Hepatocyte (in vitro differentiated cells): ENCODE measurements around the gene CCDC117. TPM values are rescaled to one million over a fixed set of nuclear protein-coding genes. Genes with fewer than 3 reads are reported as not detected.
A peak's percentile ranks its signal among the peaks of the same experiment; 100 is the strongest.
"Not testable (repeated sequence)": the region's sequence is repeated elsewhere in the genome, so short reads cannot be mapped to it uniquely, and the experiment has no call there.

Source experiments
- DNase-seq: peaks from one replicate; pipeline ENCODE4 v3.0.0-alpha.2; 2016; ENCODE audit warnings: low spot score
- H2AFZ ChIP-seq: fragments of 200-600 bp; sonication (generic); 2 replicates; pipeline ENCODE4 v1.6.0; 2016; ENCODE audit warnings: antibody characterized with exemption, mild to moderate bottlenecking
- H3K27ac ChIP-seq: fragments of 200-600 bp; sonication (generic); 2 replicates; pipeline ENCODE4 v1.5.1; 2016; ENCODE audit warnings: mild to moderate bottlenecking
- H3K27me3 ChIP-seq: fragments of 200-600 bp; sonication (generic); 2 replicates; pipeline ENCODE4 v1.6.1; 2016
- H3K36me3 ChIP-seq: fragments of 200-600 bp; sonication (generic); replicated peaks from 2 replicates; pipeline ENCODE4 v1.5.1; 2016; ENCODE audit warnings: low read depth; ENCODE audit not compliant: insufficient read depth
- H3K4me1 ChIP-seq: fragments of 200-600 bp; sonication (generic); 2 replicates; pipeline ENCODE4 v1.5.1; 2016; ENCODE audit warnings: mild to moderate bottlenecking, moderate library complexity; ENCODE audit not compliant: insufficient read depth
- H3K4me2 ChIP-seq: fragments of 200-600 bp; sonication (generic); 2 replicates; pipeline ENCODE4 v1.6.0; 2016
- H3K4me3 ChIP-seq: fragments of 200-600 bp; sonication (generic); 2 replicates; pipeline ENCODE4 v1.5.1; 2016; ENCODE audit warnings: mild to moderate bottlenecking
- H3K79me2 ChIP-seq: fragments of 200-600 bp; sonication (generic); 2 replicates; pipeline ENCODE4 v1.6.0; 2017; ENCODE audit warnings: mild to moderate bottlenecking
- H3K9me2 ChIP-seq: fragments of 200-600 bp; sonication (generic); replicated peaks from 2 replicates; pipeline ENCODE4 v1.6.0; 2017; ENCODE audit warnings: mild to moderate bottlenecking; ENCODE audit not compliant: insufficient read depth
- H3K9me3 ChIP-seq: fragments of 200-600 bp; sonication (generic); 2 replicates; pipeline ENCODE4 v1.5.1; 2016; ENCODE audit warnings: low read depth, mild to moderate bottlenecking
- H4K20me1 ChIP-seq: fragments of 200-600 bp; sonication (generic); 2 replicates; pipeline ENCODE4 v1.6.0; 2016; ENCODE audit warnings: mild to moderate bottlenecking; ENCODE audit not compliant: insufficient read depth, poor library complexity, severe bottlenecking
- CTCF ChIP-seq: fragments of 200-600 bp; sonication (generic); IDR thresholded peaks from 2 replicates; pipeline ENCODE4 v1.5.1; 2016; ENCODE audit warnings: antibody characterized with exemption, mild to moderate bottlenecking; ENCODE audit not compliant: poor library complexity
- EZH2 ChIP-seq: fragments of 200-600 bp; sonication (generic); IDR thresholded peaks from 2 replicates; pipeline ENCODE4 v1.6.1; 2016; ENCODE audit warnings: antibody characterized with exemption, mild to moderate bottlenecking, borderline replicate concordance
- EZH2phosphoT487 ChIP-seq: fragments of 200-600 bp; sonication (generic); IDR thresholded peaks from one replicate; pipeline ENCODE4 v1.6.1; 2018; ENCODE audit warnings: antibody characterized with exemption, mild to moderate bottlenecking, low read depth, moderate library complexity; ENCODE audit not compliant: unreplicated experiment, severe bottlenecking
- WGBS: methylation state at CpG from one replicate; pipeline ENCODE4 v1.1.6; 2016; ENCODE audit warnings: low lambda C conversion rate; ENCODE audit errors: missing lambda C conversion rate; 5-methylcytosine and 5-hydroxymethylcytosine counted together
- polyA plus RNA-seq: library from polyadenylated mRNA; unstranded; fragments of >200 nt; fragmentation: Nextera tagmentation; extraction: Ambion mirVana; gene quantifications from 2 replicates; pipeline ENCODE4 v1.2.1, GENCODE V29; 2016
- total RNA-seq: library from RNA; depleted of rRNA; stranded (reverse); fragments of >200 nt; gene quantifications from 2 replicates; pipeline ENCODE4 v1.2.3, GENCODE V29; 2014

The CCDC117 gene
- total and polyA plus RNA-seq, 2 experiments from 2014 or later = 16.5 to 41.7 TPM

- no peak for DNase-seq
- Histone ChIP-seq H3K4me1 (no peaks in the 10 kb centered on the region), H4K20me1 (no peaks in the 10 kb centered on the region), H3K27me3 (no peaks in the 10 kb centered on the region), H3K9me3 (no peaks in the 10 kb centered on the region), H2AFZ (no peak overlapping the region), H3K4me3 (no peak overlapping the region), H3K79me2 (peaks cover 36% of the 10 kb centered on the region), H3K36me3 (no peaks in the 10 kb centered on the region), H3K4me2 (peak overlapping the region; percentile 47), H3K27ac (peak overlapping the region; percentile 66), H3K9me2 (no peaks in the 10 kb centered on the region)
- no peak for TF ChIP-seq CTCF
- TF ChIP-seq EZH2phosphoT487 = no peak
- TF ChIP-seq EZH2 = no peak
- 50% methylated on average over 3 of the region's 3 CpGs for WGBS
Observed at GRCh38 chr22:28737701-28738100, 34.8 kb upstream of the CCDC117 start.

GRCh38 chr22:28738876-28739275 lies 33.6 kb upstream of the CCDC117 start:
- H3K27ac ChIP-seq = peak overlapping the region; percentile 66
- DNase-seq, H3K4me3 ChIP-seq, H3K4me1 ChIP-seq, H2AFZ ChIP-seq, H3K9me3 ChIP-seq, H3K27me3 ChIP-seq, H3K4me2 ChIP-seq, H3K9me2 ChIP-seq, H3K36me3 ChIP-seq, H4K20me1 ChIP-seq: not testable (repeated sequence)
- H3K79me2 ChIP-seq = peaks cover 48% of the 10 kb centered on the region
- 91% methylated on average over 8 of the region's 8 CpGs for WGBS

GRCh38 chr22:28741200-28741784 lies 31.2 kb upstream of the CCDC117 start:
- 10% methylated on average over 18 of the region's 18 CpGs for WGBS
- Histone ChIP-seq H3K4me3 (peak overlapping the region; percentile 13), H4K20me1 (no peaks in the 10 kb centered on the region), H2AFZ (peak overlapping the region; percentile 38), H3K79me2 (peaks cover 51% of the 10 kb centered on the region), H3K4me1 (peaks cover 8% of the 10 kb centered on the region), H3K36me3 (no peaks in the 10 kb centered on the region), H3K27ac (peak overlapping the region; percentile 8), H3K4me2 (peak overlapping the region; percentile 73), H3K9me2 (no peaks in the 10 kb centered on the region), H3K27me3 (no peaks in the 10 kb centered on the region), H3K9me3 (no peaks in the 10 kb centered on the region)
- TF ChIP-seq EZH2phosphoT487 (no peak), CTCF (no peak), EZH2 (no peak)
- no peak for DNase-seq

DNA sequence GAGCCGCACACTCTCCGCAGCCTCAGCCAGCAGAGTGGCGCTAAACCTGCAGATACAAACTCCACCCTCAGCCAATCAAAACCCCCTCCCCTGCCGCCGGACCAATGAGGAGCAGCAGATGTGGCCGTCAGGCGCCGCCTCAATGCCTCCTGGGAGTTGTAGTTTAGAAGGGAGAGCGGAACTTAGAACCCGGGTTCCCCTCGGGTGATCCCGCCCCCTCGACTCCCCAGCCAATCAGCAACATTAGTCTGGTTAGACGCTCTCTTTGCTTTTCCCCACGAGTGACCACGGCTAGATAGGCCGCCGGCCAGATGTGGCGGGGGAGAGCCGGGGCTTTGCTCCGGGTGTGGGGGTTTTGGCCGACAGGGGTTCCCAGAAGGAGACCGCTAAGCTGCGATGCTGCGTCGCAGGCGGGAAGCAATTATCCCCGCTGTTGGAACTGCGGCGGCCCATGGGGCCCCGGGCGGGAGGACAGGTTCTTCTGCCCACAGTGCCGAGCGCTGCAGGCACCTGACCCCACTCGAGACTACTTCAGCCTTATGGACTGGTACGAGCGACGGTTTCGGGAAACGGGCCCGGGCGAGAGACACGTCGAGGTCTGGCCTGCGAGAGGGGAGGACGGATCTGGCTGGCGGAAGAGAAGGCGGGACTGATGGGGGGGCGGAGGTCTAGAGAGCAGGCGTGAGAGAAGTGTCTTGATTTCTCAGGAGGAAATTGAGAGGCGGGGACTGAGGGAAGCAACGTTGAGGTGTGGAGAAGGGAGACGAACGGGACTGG lies 30.5 kb upstream of the CCDC117 start, which contains the start of the genes CHEK2 and HSCB:
CHEK2 (minus strand) TSS at position 36 of the 777 bp plus-strand sequence. CDS start 7,099 bp downstream, outside the sequence.
HSCB (plus strand) TSS at position 255 of the 777 bp plus-strand sequence; CDS start at position 312, 57 bp downstream.
- H2AFZ ChIP-seq = peak within 1 kb of the TSS; percentile 67
- no peaks in the 10 kb centered on the region for H3K9me3 ChIP-seq
- peak within 1 kb of the TSS; percentile 92 for H3K27ac ChIP-seq
- H3K4me3 ChIP-seq = peak within 1 kb of the TSS; percentile 59
- H3K79me2 ChIP-seq = peaks cover 47% of the 10 kb centered on the region
- WGBS = under 1% methylated on average over 47 of the region's 54 CpGs
- peak; percentile 99 for DNase-seq
- peak within 1 kb of the TSS; percentile 88 for H3K4me2 ChIP-seq
- no peaks in the 10 kb centered on the region for H3K36me3 ChIP-seq
- H3K4me1 ChIP-seq = peaks cover 8% of the 10 kb centered on the region
- no peaks in the 10 kb centered on the region for H4K20me1 ChIP-seq
- TF ChIP-seq CTCF = no peak
- TF ChIP-seq EZH2 = no peak
- no peak for TF ChIP-seq EZH2phosphoT487
- H3K27me3 ChIP-seq = no peaks in the 10 kb centered on the region
- no peaks in the 10 kb centered on the region for H3K9me2 ChIP-seq
